Measurements from ENCODE around the gene AGXT. TPM values are rescaled to one million over a fixed set of nuclear protein-coding genes. Genes with fewer than 3 reads are reported as not detected.
A peak's percentile ranks its signal among the peaks of the same experiment; 100 is the strongest.
"Not testable (repeated sequence)": the region's sequence is repeated elsewhere in the genome, so short reads cannot be mapped to it uniquely, and the experiment has no call there.

AGXT gene
- total RNA-seq, 1 donor = not detected

GRCh38 chr2:240840435-240841060, 28.1 kb upstream of the AGXT start:
- H3K4me3 ChIP-seq (ENCODE audit: low read depth, low read length) = no peak overlapping the region
- peak; percentile 67 for DNase-seq (ENCODE audit: low read depth)
- peak; percentile 78 for TF ChIP-seq CTCF (IDR thresholded peaks at IDR 0.05; ENCODE audit: insufficient read depth, low read length)

GRCh38 chr2:240846309-240846708, 22.3 kb upstream of the AGXT start:
- H3K4me3 ChIP-seq (ENCODE audit: low read depth, low read length); DNase-seq (ENCODE audit: low read depth): not testable (repeated sequence)

GRCh38 chr2:240846873-240847595, 21.6 kb upstream of the AGXT start:
- DNase-seq (ENCODE audit: low read depth) = no peak
- no peak for TF ChIP-seq CTCF (IDR thresholded peaks at IDR 0.05; ENCODE audit: insufficient read depth, low read length)
- H3K4me3 ChIP-seq (ENCODE audit: low read depth, low read length) = no peak overlapping the region

- DNase-seq (ENCODE audit: low read depth) = no peak
- H3K4me3 ChIP-seq (ENCODE audit: low read depth, low read length) = no peak overlapping the region
- TF ChIP-seq CTCF (IDR thresholded peaks at IDR 0.05; ENCODE audit: insufficient read depth, low read length) = no peak
These were observed 20.8 kb upstream of the AGXT start for GRCh38 chr2:240847817-240848216.

GRCh38 chr2:240848900-240849680, 19.5 kb upstream of the AGXT start:
- no peak for DNase-seq (ENCODE audit: low read depth)
- H3K4me3 ChIP-seq (ENCODE audit: low read depth, low read length) = no peak overlapping the region
- no peak for TF ChIP-seq CTCF (IDR thresholded peaks at IDR 0.05; ENCODE audit: insufficient read depth, low read length)

GRCh38 chr2:240850026-240850425, 18.6 kb upstream of the AGXT start:
- H3K4me3 ChIP-seq (ENCODE audit: low read depth, low read length) = no peak overlapping the region
- no peak for TF ChIP-seq CTCF (IDR thresholded peaks at IDR 0.05; ENCODE audit: insufficient read depth, low read length)
- no peak for DNase-seq (ENCODE audit: low read depth)

GRCh38 chr2:240850756-240851077, 17.9 kb upstream of the AGXT start:
- no peak for TF ChIP-seq CTCF (IDR thresholded peaks at IDR 0.05; ENCODE audit: insufficient read depth, low read length)
- H3K4me3 ChIP-seq (ENCODE audit: low read depth, low read length) = no peak overlapping the region
- no peak for DNase-seq (ENCODE audit: low read depth)

Data from fibroblast of the aortic adventitia (primary cell).